Liver (tissue), 9 donors: Measurements from ENCODE around the gene THOP1. TPM values are rescaled to one million over a fixed set of nuclear protein-coding genes. Genes with fewer than 3 reads are reported as not detected.

Experiments used
- DNase-seq: peaks from one replicate; pipeline ENCODE4 v3.0.0-alpha.2; 2017; ENCODE audit warnings: low spot score
- H3K27ac ChIP-seq, 2 donors: one replicate each; pipeline ENCODE4 v1.7.0; 2013; ENCODE audit warnings: inconsistent platforms in 2 of 2, low read length in 2 of 2, control low read depth in 1 of 2, low read depth in 1 of 2, mild to moderate bottlenecking in 1 of 2
- H3K27me3 ChIP-seq, 4 donors: one replicate each; pipeline versions ENCODE4 v1.6.1 to v1.7.0; 2013; ENCODE audit warnings: low read length in 3 of 4, inconsistent platforms in 1 of 4, mild to moderate bottlenecking in 1 of 4, moderate library complexity in 1 of 4; ENCODE audit not compliant: control insufficient read depth in 4 of 4, insufficient read depth in 4 of 4
- H3K36me3 ChIP-seq, 4 donors: one replicate each; pipeline versions ENCODE4 v1.6.1 to v1.7.0; 2013; ENCODE audit warnings: low read length in 3 of 4, mild to moderate bottlenecking in 3 of 4, low read depth in 1 of 4, moderate library complexity in 1 of 4; ENCODE audit not compliant: control insufficient read depth in 4 of 4, insufficient read depth in 3 of 4
- H3K4me1 ChIP-seq, 4 donors: one replicate each; pipeline versions ENCODE4 v1.6.1 to v1.7.0; 2013; ENCODE audit warnings: low read length in 3 of 4, mild to moderate bottlenecking in 3 of 4, moderate library complexity in 1 of 4; ENCODE audit not compliant: control insufficient read depth in 4 of 4, insufficient read depth in 4 of 4
- H3K4me3 ChIP-seq, 3 donors: one replicate each; pipeline versions ENCODE4 v1.6.1 to v1.7.0; 2013; ENCODE audit warnings: low read length in 3 of 3, control low read depth in 1 of 3, low read depth in 1 of 3, mild to moderate bottlenecking in 1 of 3
- H3K9ac ChIP-seq, 2 donors: one replicate each; pipeline ENCODE4 v1.7.0; 2013; ENCODE audit warnings: low read length in 2 of 2, mild to moderate bottlenecking in 2 of 2, moderate library complexity in 2 of 2, control low read depth in 1 of 2, low read depth in 1 of 2
- H3K9me3 ChIP-seq, 4 donors: one replicate each; pipeline versions ENCODE4 v1.6.1 to v1.7.0; 2013; ENCODE audit warnings: low read length in 3 of 4; ENCODE audit not compliant: control insufficient read depth in 4 of 4
- ATF3 ChIP-seq: IDR thresholded peaks from 2 replicates; pipeline ENCODE4 v1.6.1; 2016; ENCODE audit warnings: antibody characterized with exemption
- CTCF ChIP-seq: fragments of 150-350 bp; IDR thresholded peaks from 2 replicates; pipeline ENCODE4 v1.5.1; 2017; ENCODE audit warnings: improper control_type of control experiment, low read depth, low read length; ENCODE audit not compliant: missing input control
- EGR1 ChIP-seq, 2 donors: IDR thresholded peaks; 2 replicates each; pipeline ENCODE4 v1.6.1; 2016 to 2018; ENCODE audit warnings: antibody characterized with exemption in 2 of 2, low read depth in 2 of 2
- FOXA1 ChIP-seq: IDR thresholded peaks from 2 replicates; pipeline ENCODE4 v1.6.1; 2016; ENCODE audit warnings: antibody characterized with exemption
- FOXA2 ChIP-seq: IDR thresholded peaks from 2 replicates; pipeline ENCODE4 v1.6.1; 2016; ENCODE audit warnings: antibody characterized with exemption
- GABPA ChIP-seq, 2 donors: IDR thresholded peaks in 1 of 2; conservative IDR thresholded peaks in 1 of 2; 2 replicates each; pipeline ENCODE4 v1.6.1; 2016; ENCODE audit warnings: antibody characterized with exemption in 2 of 2, mild to moderate bottlenecking in 1 of 2, moderate library complexity in 1 of 2
- HNF4A ChIP-seq, 2 donors: conservative IDR thresholded peaks; 2 replicates each; pipeline ENCODE4 v1.6.1; 2016; ENCODE audit warnings: antibody characterized with exemption in 2 of 2, mild to moderate bottlenecking in 2 of 2
- HNF4G ChIP-seq: IDR thresholded peaks from 2 replicates; pipeline ENCODE4 v1.6.1; 2016; ENCODE audit warnings: antibody characterized with exemption
- JUND ChIP-seq, 2 donors: IDR thresholded peaks; 2 replicates each; pipeline ENCODE4 v1.6.1; 2016; ENCODE audit warnings: antibody characterized with exemption in 2 of 2
- NR2F2 ChIP-seq: IDR thresholded peaks from 2 replicates; pipeline ENCODE4 v1.6.1; 2016; ENCODE audit warnings: antibody characterized with exemption
- RAD21 ChIP-seq, 2 donors: IDR thresholded peaks; 2 replicates each; pipeline ENCODE4 v1.6.1; 2016; ENCODE audit warnings: antibody characterized with exemption in 2 of 2, mild to moderate bottlenecking in 2 of 2
- REST ChIP-seq: IDR thresholded peaks from 2 replicates; pipeline ENCODE4 v1.6.1; 2016; ENCODE audit warnings: antibody characterized with exemption, mild to moderate bottlenecking
- RXRA ChIP-seq, 2 donors: IDR thresholded peaks; 2 replicates each; pipeline ENCODE4 v1.6.1; 2017 to 2018; ENCODE audit warnings: antibody characterized with exemption in 2 of 2, mild to moderate bottlenecking in 1 of 2
- SP1 ChIP-seq: IDR thresholded peaks from 2 replicates; pipeline ENCODE4 v1.6.1; 2018; ENCODE audit warnings: antibody characterized with exemption, mild to moderate bottlenecking
- TAF1 ChIP-seq: conservative IDR thresholded peaks from 2 replicates; pipeline ENCODE4 v1.6.1; 2016; ENCODE audit warnings: antibody characterized with exemption, mild to moderate bottlenecking
- YY1 ChIP-seq: IDR thresholded peaks from 2 replicates; pipeline ENCODE4 v1.6.1; 2016; ENCODE audit warnings: antibody characterized with exemption, mild to moderate bottlenecking
- ZBTB33 ChIP-seq: IDR thresholded peaks from 2 replicates; pipeline ENCODE4 v1.6.1; 2016; ENCODE audit warnings: antibody characterized with exemption
- WGBS: extraction: QIAGEN DNeasy Blood & Tissue Kit; methylation state at CpG from one replicate; pipeline ENCODE4 v1.1.7; 2013; 5-methylcytosine and 5-hydroxymethylcytosine counted together
- polyA plus RNA-seq, 2 donors: library from polyadenylated mRNA; stranded (reverse) in 1 of 2; unstranded in 1 of 2; fragments of 200-250 nt in 1 of 2; fragments of >200 nt in 1 of 2; fragmentation: Nextera tagmentation in 1 of 2; extraction: Ambion mirVana in 1 of 2; gene quantifications; one replicate each; pipeline versions ENCODE4 v1.2.1 to v1.2.3, GENCODE V29; 2013 to 2015
- total RNA-seq, 2 donors: library from RNA; depleted of rRNA; stranded (reverse); fragments of >200 nt; gene quantifications; one replicate each; pipeline ENCODE4 v1.2.3, GENCODE V29; 2014
- donor health status: healthy.
- donor health status: healthy.
- donor health status: healthy.
- donor health status: healthy.
- donor health status: healthy.

The THOP1 gene
- total and polyA plus RNA-seq, 4 donors, result 39.1 to 56.2 (median 44.7) TPM

- no peak for DNase-seq
- Histone ChIP-seq H3K9me3 (no peaks in the 10 kb centered on the region), H3K4me3 (no peak overlapping the region), H3K27ac (no peak overlapping the region), H3K27me3 (no peaks in the 10 kb centered on the region), H3K36me3 (peaks cover 0 to 42% (median 7%) of the 10 kb centered on the region in 4 donors), H3K4me1 (peaks cover 5 to 28% (median 16%) of the 10 kb centered on the region in 4 donors), H3K9ac (no peak overlapping the region)
- WGBS, result 97% methylated on average over 56 of the region's 56 CpGs
- no peak for TF ChIP-seq HNF4A (conservative IDR thresholded peaks at IDR 0.05)
- no peak for TF ChIP-seq FOXA2
- no peak for TF ChIP-seq NR2F2
- TF ChIP-seq EGR1 (IDR thresholded peaks at IDR 0.05; ENCODE audit: low read depth in 2 of 2), result no peak
- no peak for TF ChIP-seq ATF3
- TF ChIP-seq YY1, result no peak
- TF ChIP-seq FOXA1, result no peak
- TF ChIP-seq RAD21 (IDR thresholded peaks at IDR 0.05), result no peak
- no peak for TF ChIP-seq RXRA (IDR thresholded peaks at IDR 0.05)
- TF ChIP-seq TAF1, result no peak
- no peak for TF ChIP-seq SP1
- TF ChIP-seq GABPA (IDR thresholded peaks at IDR 0.05 in 1 of 2, conservative IDR thresholded peaks at IDR 0.05 in 1 of 2), result no peak
Measured at GRCh38 chr19:2807379-2808128, 22.3 kb downstream of the THOP1 start.

- TF ChIP-seq FOXA2, result no peak
- no peak for TF ChIP-seq NR2F2
- no peak for TF ChIP-seq SP1
- no peak for TF ChIP-seq HNF4A (conservative IDR thresholded peaks at IDR 0.05)
- no peak for TF ChIP-seq RAD21 (IDR thresholded peaks at IDR 0.05)
- no peak for TF ChIP-seq CTCF
- TF ChIP-seq REST, result no peak
- TF ChIP-seq EGR1 (IDR thresholded peaks at IDR 0.05; ENCODE audit: low read depth in 2 of 2), result no peak
- no peak for TF ChIP-seq GABPA (IDR thresholded peaks at IDR 0.05 in 1 of 2, conservative IDR thresholded peaks at IDR 0.05 in 1 of 2)
- TF ChIP-seq ATF3, result no peak
- TF ChIP-seq JUND (IDR thresholded peaks at IDR 0.05), result no peak
- no peak for TF ChIP-seq RXRA (IDR thresholded peaks at IDR 0.05)
- TF ChIP-seq ZBTB33, result no peak
- no peak for TF ChIP-seq YY1
- no peak for TF ChIP-seq TAF1
- TF ChIP-seq HNF4G, result no peak
- TF ChIP-seq FOXA1, result no peak
- Histone ChIP-seq H3K27ac (no peak overlapping the region), H3K9ac (no peak overlapping the region), H3K9me3 (no peaks in the 10 kb centered on the region), H3K4me1 (peaks cover 5 to 34% (median 23%) of the 10 kb centered on the region in 4 donors), H3K27me3 (no peaks in the 10 kb centered on the region), H3K36me3 (peaks cover 0 to 35% (median 6%) of the 10 kb centered on the region in 4 donors), H3K4me3 (no peak overlapping the region)
- no peak for DNase-seq
- WGBS, result 97% methylated on average over 41 of the region's 41 CpGs
Measured at GRCh38 chr19:2808129-2808941, 23.0 kb downstream of the THOP1 start.
